Hematopoietic multipotent progenitor cell treated with erythropoietin and hydrocortisone succinate and interleukin-3 and kit ligand, for 8 days (in vitro differentiated cells): Measurements from ENCODE around the gene MYLK4.
A peak's percentile ranks its signal among the peaks of the same experiment; 100 is the strongest.

Source experiments
- DNase-seq: peaks from one replicate; pipeline ENCODE4 v3.0.0-alpha.2; 2015

Gene MYLK4

GRCh38 chr6:2775003-2775402, 24.3 kb upstream of the MYLK4 start:
- DNase-seq: no peak

- no peak for DNase-seq
These were observed 22.7 kb upstream of the MYLK4 start for GRCh38 chr6:2773449-2773848.

- no peak for DNase-seq
These were observed 22.1 kb upstream of the MYLK4 start for GRCh38 chr6:2772840-2773239.

DNA sequence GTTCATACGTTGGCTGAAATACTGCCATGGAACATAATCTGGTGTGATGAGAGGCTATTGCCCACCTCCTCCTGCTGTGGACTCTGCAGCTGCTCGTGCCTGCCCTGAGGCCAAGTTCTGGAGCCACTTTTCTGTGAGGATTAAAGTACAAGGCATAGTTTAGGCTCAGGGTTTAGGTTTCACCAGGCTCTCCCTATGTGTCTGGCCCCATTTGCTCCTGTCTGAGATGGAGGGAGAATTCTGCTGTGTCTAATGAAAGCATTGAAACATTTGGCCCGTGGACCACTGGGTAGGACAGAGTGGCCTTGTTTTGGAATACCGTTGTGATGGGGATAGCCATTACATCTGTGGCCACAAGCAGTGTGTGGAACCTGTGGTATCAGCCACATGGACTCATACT, 20.4 kb upstream of the MYLK4 start:
- no peak for DNase-seq

DNA sequence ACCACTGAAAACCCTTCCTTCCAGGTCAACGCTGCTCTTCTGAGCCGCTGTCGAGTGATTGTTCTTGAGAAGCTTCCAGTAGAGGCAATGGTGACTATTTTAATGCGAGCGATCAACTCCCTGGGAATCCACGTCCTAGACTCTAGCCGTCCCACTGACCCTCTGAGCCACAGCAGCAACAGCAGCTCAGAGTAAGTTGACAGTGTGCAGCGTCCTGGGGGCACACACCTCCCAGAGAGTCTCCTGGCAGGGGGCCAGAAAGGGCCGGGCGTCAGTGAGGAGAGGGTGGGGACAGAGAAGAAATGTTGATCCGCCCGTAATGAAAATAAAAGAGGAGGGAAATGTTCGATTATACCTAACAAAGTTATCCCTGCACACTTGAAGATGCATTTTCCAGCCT, 19.4 kb upstream of the MYLK4 start:
- DNase-seq: peak; percentile 91

- no peak for DNase-seq
These were observed 18.0 kb upstream of the MYLK4 start for GRCh38 chr6:2768696-2769095.

- DNase-seq: no peak
These were observed 17.2 kb upstream of the MYLK4 start for GRCh38 chr6:2767657-2768524.

GRCh38 chr6:2766767-2767656, 16.3 kb upstream of the MYLK4 start:
- DNase-seq: peak; percentile 35

DNA sequence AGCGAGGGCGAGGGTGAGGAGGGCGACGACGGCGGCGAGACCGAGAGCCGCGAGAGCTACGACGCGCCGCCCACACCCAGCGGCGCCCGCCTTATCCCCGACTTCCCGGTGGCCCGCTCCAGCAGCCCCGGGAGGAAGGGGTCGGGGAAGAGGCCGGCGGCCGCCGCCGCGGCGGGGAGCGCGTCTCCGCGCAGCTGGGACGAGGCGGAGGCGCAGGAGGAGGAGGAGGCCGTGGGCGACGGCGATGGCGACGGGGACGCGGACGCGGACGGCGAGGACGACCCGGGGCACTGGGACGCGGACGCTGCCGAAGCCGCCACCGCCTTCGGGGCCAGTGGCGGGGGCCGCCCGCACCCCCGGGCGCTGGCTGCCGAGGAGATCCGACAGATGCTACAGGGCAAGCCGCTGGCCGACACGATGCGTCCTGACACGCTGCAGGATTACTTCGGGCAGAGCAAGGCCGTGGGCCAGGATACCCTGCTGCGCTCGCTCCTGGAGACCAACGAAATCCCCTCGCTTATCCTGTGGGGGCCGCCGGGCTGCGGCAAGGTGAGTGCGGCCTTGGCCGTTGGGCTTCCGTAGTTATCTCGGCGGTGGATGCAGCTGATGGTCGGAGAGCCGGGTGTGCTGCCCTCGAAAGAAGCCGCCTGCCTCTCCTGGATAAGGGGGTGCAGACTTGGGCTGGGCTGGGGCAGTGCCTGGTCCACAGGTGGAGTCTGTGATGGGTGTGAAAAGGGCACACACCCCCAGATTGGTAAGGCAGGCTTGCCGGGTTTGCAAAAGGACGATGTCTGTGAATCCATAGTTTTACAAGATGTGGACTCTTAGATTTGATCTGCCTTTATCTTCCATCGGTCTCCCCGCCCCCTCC, 15.4 kb upstream of the MYLK4 start:
- peak; percentile 80 for DNase-seq

- DNase-seq: peak; percentile 99
These were observed 14.6 kb upstream of the MYLK4 start, which contains the start of gene WRNIP1 for GRCh38 chr6:2765166-2765895. Gene WRNIP1 (plus strand): TSS chr6:2765393. CDS start chr6:2765623, 230 bp downstream.

- peak; percentile 87 for DNase-seq
These were observed 14.0 kb upstream of the MYLK4 start for GRCh38 chr6:2764610-2765165.

DNA sequence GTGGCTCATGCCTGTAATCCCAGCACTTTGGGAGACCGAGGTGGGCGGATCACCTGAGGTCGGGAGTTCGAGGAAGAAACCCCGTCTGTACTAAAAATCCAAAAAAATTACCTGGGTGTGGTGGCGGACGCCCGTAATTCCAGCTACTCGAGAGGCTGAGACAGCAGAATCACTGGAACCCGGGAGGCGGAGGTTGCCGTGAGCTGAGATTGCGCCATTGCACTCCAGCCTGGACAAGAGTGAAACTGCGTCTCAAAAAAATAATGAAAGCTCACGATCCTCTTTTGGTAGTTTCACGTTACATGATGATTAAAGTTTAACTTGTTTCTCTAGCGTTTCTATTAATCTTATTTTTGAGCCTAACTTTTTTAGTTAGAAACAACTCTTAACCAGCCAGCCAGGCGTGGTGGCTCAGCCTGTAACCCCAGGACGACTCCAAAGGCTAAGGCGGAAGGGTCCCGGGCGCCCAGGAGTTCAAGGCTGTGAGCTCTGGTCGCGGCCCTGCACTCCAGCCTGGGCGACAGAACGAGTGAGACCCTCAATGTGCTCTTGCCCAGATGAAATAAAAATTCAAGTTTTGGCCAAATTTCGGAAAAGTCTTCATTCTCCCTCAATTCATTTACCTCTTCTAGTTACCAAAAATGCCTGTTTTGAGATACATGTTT, 13.3 kb upstream of the MYLK4 start:
- DNase-seq: no peak

DNA sequence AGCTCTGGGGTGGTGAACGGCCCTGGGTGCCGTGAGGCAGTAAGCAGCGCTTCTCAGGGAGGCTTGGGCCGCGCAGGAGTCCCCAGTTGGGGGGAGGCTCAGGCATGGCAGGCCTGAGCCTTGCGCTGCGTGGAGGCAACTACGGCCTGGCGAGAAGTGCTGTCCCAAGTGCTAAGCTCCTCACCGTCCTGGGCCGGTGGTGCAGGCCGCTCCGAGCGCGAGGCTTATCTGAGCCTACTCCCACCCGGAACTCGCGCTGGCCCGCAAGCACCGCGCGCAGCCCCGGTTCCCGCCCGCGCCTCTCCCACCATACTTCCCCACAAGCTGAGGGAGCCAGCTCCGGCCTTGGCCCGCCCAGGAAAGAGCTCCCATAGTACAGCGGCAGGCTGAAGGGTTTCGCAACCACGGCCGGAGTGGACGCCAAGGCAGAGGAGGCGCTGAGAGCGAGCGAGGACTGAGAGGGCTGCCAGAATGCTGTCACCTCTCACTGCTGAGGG, 12.7 kb upstream of the MYLK4 start:
- DNase-seq: no peak

DNA sequence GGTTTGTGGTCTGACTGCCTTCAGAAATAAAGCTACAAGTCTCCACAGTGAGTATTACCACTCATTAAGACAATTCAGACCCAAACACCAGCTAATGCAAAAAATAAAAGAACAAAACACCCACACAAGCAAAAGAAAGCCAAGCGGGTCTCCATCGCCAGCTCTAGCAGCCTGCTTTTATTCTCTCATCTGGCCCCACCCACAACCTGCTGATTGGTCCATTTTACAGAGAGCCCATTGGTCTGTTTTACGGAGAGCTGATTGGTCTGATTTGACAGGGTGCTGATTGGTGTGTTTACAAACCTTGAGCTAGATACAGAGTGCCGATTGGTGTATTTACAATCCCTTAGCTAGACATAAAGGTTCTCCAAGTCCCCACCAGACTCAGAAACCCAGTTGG, 12.1 kb upstream of the MYLK4 start:
- DNase-seq: peak; percentile 49

- peak; percentile 68 for DNase-seq
These were observed 10.4 kb upstream of the MYLK4 start for GRCh38 chr6:2760882-2761842.

- no peak for DNase-seq
These were observed 8.3 kb upstream of the MYLK4 start for GRCh38 chr6:2758980-2759379.

DNA sequence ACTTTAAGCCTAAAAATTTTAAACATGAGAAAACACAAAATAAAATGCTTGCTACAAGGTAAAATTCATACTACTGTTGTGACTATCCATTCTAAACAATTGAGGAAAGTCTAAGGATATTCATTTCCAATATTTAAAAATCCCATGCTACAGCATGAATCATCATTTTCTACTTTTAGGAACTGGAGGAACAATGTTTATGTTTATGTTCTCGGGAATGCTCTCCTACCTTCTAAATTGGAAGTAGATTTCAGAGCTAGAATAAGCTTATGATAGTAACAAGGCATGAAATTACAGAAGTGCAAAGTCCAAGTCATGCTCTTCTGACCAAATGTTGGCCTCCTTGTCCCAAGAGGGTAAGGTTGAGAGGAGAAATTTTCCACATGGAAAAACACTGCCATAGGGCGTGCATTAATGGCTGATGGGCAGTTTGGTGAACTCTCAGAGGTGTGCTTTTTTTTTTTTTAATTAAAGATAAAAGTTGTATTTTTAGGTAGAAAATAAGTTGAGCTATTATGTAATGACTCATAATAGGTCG, 6.0 kb upstream of the MYLK4 start:
- no peak for DNase-seq

- no peak for DNase-seq
These were observed 5.5 kb upstream of the MYLK4 start for GRCh38 chr6:2756241-2756640.

- no peak for DNase-seq
These were observed 4.7 kb upstream of the MYLK4 start for GRCh38 chr6:2755456-2755855.
